Measurements from ENCODE around the gene ATP6V0E2. TPM values are rescaled to one million over a fixed set of nuclear protein-coding genes. Genes with fewer than 3 reads are reported as not detected.

ATP6V0E2 gene
- total RNA-seq, 2 donors from 2014 or later = 15.3 to 16.1 TPM

DNA sequence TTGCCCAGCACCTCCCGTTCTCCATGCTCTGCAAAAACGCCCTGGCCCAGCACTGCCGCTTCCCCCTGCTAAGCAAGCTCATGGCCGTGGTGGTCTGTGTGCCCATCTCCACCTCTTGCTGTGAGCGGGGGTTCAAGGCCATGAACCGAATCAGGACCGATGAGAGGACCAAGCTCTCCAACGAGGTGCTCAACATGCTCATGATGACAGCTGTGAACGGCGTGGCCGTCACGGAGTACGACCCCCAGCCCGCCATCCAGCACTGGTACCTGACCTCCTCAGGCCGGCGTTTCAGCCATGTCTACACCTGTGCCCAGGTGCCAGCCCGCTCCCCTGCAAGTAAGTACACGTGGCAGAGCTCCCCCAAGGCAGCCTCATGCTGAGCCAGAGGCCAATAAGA is 11.6 kb upstream of the ATP6V0E2 start:
- Histone ChIP-seq H3K4me3 (ENCODE audit: low read length) (no peak overlapping the region), H3K4me1 (ENCODE audit: control insufficient read depth, insufficient read depth, low read length) (no peaks in the 10 kb centered on the region), H3K27ac (ENCODE audit: low read depth, low read length) (no peak overlapping the region), H3K9ac (ENCODE audit: extremely low read depth, low read length, poor library complexity, severe bottlenecking) (no peak overlapping the region), H3K27me3 (ENCODE audit: control insufficient read depth, insufficient read depth, low read length, poor library complexity, severe bottlenecking) (no peaks in the 10 kb centered on the region), H3K9me3 (ENCODE audit: control insufficient read depth, low read length) (no peaks in the 10 kb centered on the region), H3K36me3 (ENCODE audit: control insufficient read depth, insufficient read depth, low read length) (no peaks in the 10 kb centered on the region)
- Mint-ChIP-seq H3K4me1 (no peaks in the 10 kb centered on the region), H3K27ac (no peak overlapping the region), H3K4me3 (no peak overlapping the region), H3K27me3 (ENCODE audit: insufficient read depth) (peaks cover 8% of the 10 kb centered on the region), H3K36me3 (ENCODE audit: low read depth) (no peaks in the 10 kb centered on the region), H3K9me3 (no peaks in the 10 kb centered on the region)
- WGBS, 2 experiments (ENCODE audit: insufficient coverage in 1 of 2, insufficient read length in 1 of 2) = 93% methylated on average over 16 to 18 of the region's 18 CpGs
- DNase-seq = no peak
- TF ChIP-seq, protein P1, sequence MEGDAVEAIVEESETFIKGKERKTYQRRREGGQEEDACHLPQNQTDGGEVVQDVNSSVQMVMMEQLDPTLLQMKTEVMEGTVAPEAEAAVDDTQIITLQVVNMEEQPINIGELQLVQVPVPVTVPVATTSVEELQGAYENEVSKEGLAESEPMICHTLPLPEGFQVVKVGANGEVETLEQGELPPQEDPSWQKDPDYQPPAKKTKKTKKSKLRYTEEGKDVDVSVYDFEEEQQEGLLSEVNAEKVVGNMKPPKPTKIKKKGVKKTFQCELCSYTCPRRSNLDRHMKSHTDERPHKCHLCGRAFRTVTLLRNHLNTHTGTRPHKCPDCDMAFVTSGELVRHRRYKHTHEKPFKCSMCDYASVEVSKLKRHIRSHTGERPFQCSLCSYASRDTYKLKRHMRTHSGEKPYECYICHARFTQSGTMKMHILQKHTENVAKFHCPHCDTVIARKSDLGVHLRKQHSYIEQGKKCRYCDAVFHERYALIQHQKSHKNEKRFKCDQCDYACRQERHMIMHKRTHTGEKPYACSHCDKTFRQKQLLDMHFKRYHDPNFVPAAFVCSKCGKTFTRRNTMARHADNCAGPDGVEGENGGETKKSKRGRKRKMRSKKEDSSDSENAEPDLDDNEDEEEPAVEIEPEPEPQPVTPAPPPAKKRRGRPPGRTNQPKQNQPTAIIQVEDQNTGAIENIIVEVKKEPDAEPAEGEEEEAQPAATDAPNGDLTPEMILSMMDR (conservative IDR thresholded peaks at IDR 0.05) = no peak

DNA sequence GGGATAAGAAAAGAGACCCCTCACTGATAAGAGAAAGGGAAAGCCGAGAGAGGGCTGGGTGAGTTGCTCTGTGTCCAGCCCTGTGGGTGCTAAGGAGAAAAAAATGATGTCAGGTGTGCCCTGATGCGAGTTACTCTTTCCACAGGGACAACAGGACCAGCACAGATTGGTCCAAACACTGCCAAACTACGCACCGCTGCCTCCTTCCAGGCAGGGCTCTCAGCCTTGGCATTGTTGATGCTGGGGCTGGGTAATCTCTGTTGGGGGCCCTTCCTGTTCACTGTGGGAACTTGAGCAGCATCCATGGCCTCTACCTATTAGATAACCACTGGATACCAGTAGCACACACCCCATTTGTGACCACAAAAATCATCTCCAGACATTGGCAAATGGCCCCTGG is 10.3 kb upstream of the ATP6V0E2 start:
- Mint-ChIP-seq H3K4me3 (no peak overlapping the region), H3K4me1 (no peaks in the 10 kb centered on the region)
- TF ChIP-seq, protein P1 (conservative IDR thresholded peaks at IDR 0.05) = no peak

DNA sequence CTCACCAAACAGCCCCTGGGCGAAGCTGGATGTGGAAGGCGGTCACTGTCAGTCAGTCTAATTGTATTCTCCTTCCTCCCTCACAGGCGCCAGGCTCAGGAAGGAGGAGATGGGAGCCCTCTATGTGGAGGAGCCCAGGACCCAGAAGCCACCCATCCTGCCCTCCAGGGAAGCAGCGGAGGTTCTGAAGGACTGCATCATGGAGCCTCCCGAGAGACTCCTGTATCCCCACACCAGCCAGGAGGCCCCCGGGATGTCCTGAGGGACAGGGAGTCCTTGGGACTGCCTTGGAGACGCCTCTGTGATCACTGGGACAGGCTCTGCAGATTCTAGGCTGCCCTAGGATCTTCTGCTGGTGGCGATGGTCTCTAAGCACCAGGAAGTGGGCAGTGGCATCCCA is 9.7 kb upstream of the ATP6V0E2 start:
- Histone ChIP-seq H3K36me3 (ENCODE audit: control insufficient read depth, insufficient read depth, low read length) (no peaks in the 10 kb centered on the region), H3K9me3 (ENCODE audit: control insufficient read depth, low read length) (no peaks in the 10 kb centered on the region), H3K4me3 (ENCODE audit: low read length) (no peak overlapping the region), H3K4me1 (ENCODE audit: control insufficient read depth, insufficient read depth, low read length) (no peaks in the 10 kb centered on the region), H3K9ac (ENCODE audit: extremely low read depth, low read length, poor library complexity, severe bottlenecking) (no peak overlapping the region), H3K27ac (ENCODE audit: low read depth, low read length) (no peak overlapping the region), H3K27me3 (ENCODE audit: control insufficient read depth, insufficient read depth, low read length, poor library complexity, severe bottlenecking) (no peaks in the 10 kb centered on the region)
- Mint-ChIP-seq H3K27ac (no peak overlapping the region), H3K4me1 (no peaks in the 10 kb centered on the region), H3K4me3 (no peak overlapping the region), H3K27me3 (ENCODE audit: insufficient read depth) (peaks cover 8% of the 10 kb centered on the region), H3K36me3 (ENCODE audit: low read depth) (no peaks in the 10 kb centered on the region), H3K9me3 (no peaks in the 10 kb centered on the region)
- WGBS, 2 experiments (ENCODE audit: insufficient coverage in 1 of 2, insufficient read length in 1 of 2) = 88 to 93% methylated on average over 6 to 8 of the region's 8 CpGs
- TF ChIP-seq, protein P1 (conservative IDR thresholded peaks at IDR 0.05) = no peak
- DNase-seq = peak; percentile 33

More for the DNA sequence above, 10.3 kb upstream of the ATP6V0E2 start:
- H3K4me3 ChIP-seq (ENCODE audit: low read length) = no peak overlapping the region
- no peaks in the 10 kb centered on the region for H3K4me1 ChIP-seq (ENCODE audit: control insufficient read depth, insufficient read depth, low read length)
- no peak for DNase-seq
- WGBS, 2 experiments (ENCODE audit: insufficient coverage in 1 of 2, insufficient read length in 1 of 2) = 94 to 100% methylated on average over 1 to 4 of the region's 4 CpGs
- Mint-ChIP-seq H3K36me3 (ENCODE audit: low read depth) (no peaks in the 10 kb centered on the region), H3K9me3 (no peaks in the 10 kb centered on the region), H3K27me3 (ENCODE audit: insufficient read depth) (peaks cover 8% of the 10 kb centered on the region), H3K27ac (no peak overlapping the region)
- no peaks in the 10 kb centered on the region for H3K9me3 ChIP-seq (ENCODE audit: control insufficient read depth, low read length)
- no peaks in the 10 kb centered on the region for H3K27me3 ChIP-seq (ENCODE audit: control insufficient read depth, insufficient read depth, low read length, poor library complexity, severe bottlenecking)
- no peak overlapping the region for H3K27ac ChIP-seq (ENCODE audit: low read depth, low read length)
- H3K9ac ChIP-seq (ENCODE audit: extremely low read depth, low read length, poor library complexity, severe bottlenecking) = no peak overlapping the region
- H3K36me3 ChIP-seq (ENCODE audit: control insufficient read depth, insufficient read depth, low read length) = no peaks in the 10 kb centered on the region

Measured in endodermal cell (in vitro differentiated cells).